ENCODE data around the gene KCNK17.

- TF ChIP-seq CTCF (IDR thresholded peaks at IDR 0.05; ENCODE audit: insufficient read depth, low read length, poor library complexity, severe bottlenecking) = no peak
- no peak for TF ChIP-seq EZH2phosphoT487 (conservative IDR thresholded peaks at IDR 0.05; ENCODE audit: low read length)
Measured at GRCh38 chr6:39282774-39283173, 31.4 kb downstream of the KCNK17 start.
